Measurements from ENCODE around the gene TBXA2R.

GRCh38 chr19:3645067-3645396 is 38.4 kb upstream of the TBXA2R start:
- no peak for TF ChIP-seq CTCF (IDR thresholded peaks at IDR 0.05)
- no peak for TF ChIP-seq POLR2A (IDR thresholded peaks at IDR 0.05)

All from breast epithelium (tissue), 3 donors.